NCI-H1105 treated with DMSO at 0.1 percent for 48 hours (cell line): ENCODE data around the gene ARHGEF17.

ENCODE experiments used
- DNase-seq: peaks from one replicate; lab custom pipeline; 2025; lab: John Stamatoyannopoulos, UW

Gene ARHGEF17

DNA sequence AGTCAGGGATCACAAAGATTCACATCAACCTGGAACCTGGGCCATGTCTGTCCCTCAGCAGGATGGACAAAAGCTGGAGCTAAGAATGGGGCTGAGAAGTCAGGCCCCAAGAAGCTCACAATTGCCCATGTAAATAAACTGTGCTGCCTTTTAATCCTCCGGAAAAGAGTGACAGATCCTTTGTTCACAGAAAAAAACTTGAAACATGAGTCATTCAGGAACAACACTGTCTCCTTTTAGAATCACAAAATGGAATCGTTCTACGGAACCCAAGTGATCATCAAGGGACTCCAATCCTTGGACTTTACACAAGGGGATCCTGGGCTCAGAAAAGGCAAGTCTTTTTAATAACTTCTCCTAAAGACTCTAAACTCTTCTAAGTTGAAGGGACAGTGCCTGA is 104.2 kb downstream of the ARHGEF17 start:
- no peak for DNase-seq

DNA sequence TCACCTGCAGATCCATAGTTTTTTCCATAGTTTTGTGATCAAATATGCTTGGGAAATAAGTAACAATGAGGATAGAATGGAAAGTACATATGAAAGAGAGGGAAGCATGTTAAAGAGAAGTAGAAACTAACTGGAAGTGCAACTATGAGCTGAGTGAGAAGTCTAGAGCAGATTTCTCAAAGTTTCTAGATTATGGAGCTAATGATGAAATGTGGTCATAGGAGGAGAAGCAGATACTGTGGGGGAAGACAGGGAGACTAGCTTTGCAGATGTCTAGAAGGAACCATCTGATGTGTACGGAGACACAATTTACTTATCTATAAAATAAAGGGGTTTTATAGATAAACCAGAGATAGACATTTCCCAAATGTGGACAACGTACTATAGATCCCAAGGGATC is 105.2 kb downstream of the ARHGEF17 start:
- no peak for DNase-seq

- DNase-seq, result no peak
Observed at GRCh38 chr11:73414977-73415651, 107.0 kb downstream of the ARHGEF17 start.

GRCh38 chr11:73415854-73416615 is 108.0 kb downstream of the ARHGEF17 start:
- DNase-seq, result no peak

GRCh38 chr11:73416786-73417185 is 108.7 kb downstream of the ARHGEF17 start:
- no peak for DNase-seq
